ENCODE measurements around the gene ACTR2.
A peak's percentile ranks its signal among the peaks of the same experiment; 100 is the strongest.
"Not testable (repeated sequence)": the region's sequence is repeated elsewhere in the genome, so short reads cannot be mapped to it uniquely, and the experiment has no call there.

The ACTR2 gene

GRCh38 chr2:65231121-65231520 lies 3.5 kb downstream of the ACTR2 start:
- peak; percentile 21 for DNase-seq (ENCODE audit: low read depth)

GRCh38 chr2:65231892-65232477 lies 4.4 kb downstream of the ACTR2 start:
- DNase-seq (ENCODE audit: low read depth), result no peak

GRCh38 chr2:65232636-65233035 lies 5.0 kb downstream of the ACTR2 start:
- no peak for DNase-seq (ENCODE audit: low read depth)

- DNase-seq (ENCODE audit: low read depth), result no peak
Observed at GRCh38 chr2:65240657-65241056, 13.0 kb downstream of the ACTR2 start.

- not testable (repeated sequence) for DNase-seq (ENCODE audit: low read depth)
Observed at GRCh38 chr2:65244452-65244851, 16.8 kb downstream of the ACTR2 start.

GRCh38 chr2:65252640-65253039 lies 25.0 kb downstream of the ACTR2 start:
- DNase-seq (ENCODE audit: low read depth), result no peak

GRCh38 chr2:65255356-65255755 lies 27.7 kb downstream of the ACTR2 start:
- DNase-seq (ENCODE audit: low read depth), result no peak

GRCh38 chr2:65256054-65256453 lies 28.4 kb downstream of the ACTR2 start:
- no peak for DNase-seq (ENCODE audit: low read depth)

- not testable (repeated sequence) for DNase-seq (ENCODE audit: low read depth)
Observed at GRCh38 chr2:65257866-65258265, 30.2 kb downstream of the ACTR2 start.

- DNase-seq (ENCODE audit: low read depth), result no peak
Observed at GRCh38 chr2:65261676-65262075, 34.0 kb downstream of the ACTR2 start.

GRCh38 chr2:65263262-65263661 lies 35.6 kb downstream of the ACTR2 start:
- no peak for DNase-seq (ENCODE audit: low read depth)

GRCh38 chr2:65263986-65264385 lies 36.4 kb downstream of the ACTR2 start:
- no peak for DNase-seq (ENCODE audit: low read depth)

GRCh38 chr2:65264821-65265670 lies 37.4 kb downstream of the ACTR2 start:
- DNase-seq (ENCODE audit: low read depth), result no peak

- no peak for DNase-seq (ENCODE audit: low read depth)
Observed at GRCh38 chr2:65265671-65266045, 38.0 kb downstream of the ACTR2 start.

- no peak for DNase-seq (ENCODE audit: low read depth)
Observed at GRCh38 chr2:65267008-65267407, 39.4 kb downstream of the ACTR2 start.

GRCh38 chr2:65268957-65269356 lies 41.3 kb downstream of the ACTR2 start:
- no peak for DNase-seq (ENCODE audit: low read depth)

- no peak for DNase-seq (ENCODE audit: low read depth)
Observed at GRCh38 chr2:65273344-65273743, 45.7 kb downstream of the ACTR2 start.

- no peak for DNase-seq (ENCODE audit: low read depth)
Observed at GRCh38 chr2:65275141-65275915, 47.7 kb downstream of the ACTR2 start.

- no peak for DNase-seq (ENCODE audit: low read depth)
Observed at GRCh38 chr2:65276609-65277008, 49.0 kb downstream of the ACTR2 start.

GRCh38 chr2:65277118-65277517 lies 49.5 kb downstream of the ACTR2 start:
- no peak for DNase-seq (ENCODE audit: low read depth)

GRCh38 chr2:65277791-65278483 lies 50.3 kb downstream of the ACTR2 start:
- DNase-seq (ENCODE audit: low read depth), result no peak

GRCh38 chr2:65278531-65278981 lies 50.9 kb downstream of the ACTR2 start:
- DNase-seq (ENCODE audit: low read depth), result no peak
